ENCODE measurements around the gene DPYSL3.

GRCh38 chr5:147417135-147417813, 92.6 kb downstream of the DPYSL3 start:
- TF ChIP-seq CTCF (IDR thresholded peaks at IDR 0.05; ENCODE audit: insufficient read depth, low read length) (no peak), REST (IDR thresholded peaks at IDR 0.05; ENCODE audit: insufficient replicate concordance, low read depth) (no peak), POLR2AphosphoS5 (IDR thresholded peaks at IDR 0.05; ENCODE audit: low read depth) (no peak), GABPA (IDR thresholded peaks at IDR 0.05; ENCODE audit: low read depth) (no peak)
